Measurements from ENCODE around the gene HIVEP3.

- no peak for TF ChIP-seq NFIC (IDR thresholded peaks at IDR 0.05; ENCODE audit: borderline replicate concordance)
- TF ChIP-seq, protein P1, sequence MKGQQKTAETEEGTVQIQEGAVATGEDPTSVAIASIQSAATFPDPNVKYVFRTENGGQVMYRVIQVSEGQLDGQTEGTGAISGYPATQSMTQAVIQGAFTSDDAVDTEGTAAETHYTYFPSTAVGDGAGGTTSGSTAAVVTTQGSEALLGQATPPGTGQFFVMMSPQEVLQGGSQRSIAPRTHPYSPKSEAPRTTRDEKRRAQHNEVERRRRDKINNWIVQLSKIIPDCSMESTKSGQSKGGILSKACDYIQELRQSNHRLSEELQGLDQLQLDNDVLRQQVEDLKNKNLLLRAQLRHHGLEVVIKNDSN (IDR thresholded peaks at IDR 0.05; ENCODE audit: borderline replicate concordance, low read depth) = no peak
- no peak for TF ChIP-seq USF2 (IDR thresholded peaks at IDR 0.05; ENCODE audit: borderline replicate concordance, low read depth, low read length)
- TF ChIP-seq CTCF (IDR thresholded peaks at IDR 0.05) = no peak
- no peak for TF ChIP-seq TAF1 (IDR thresholded peaks at IDR 0.05; ENCODE audit: borderline replicate concordance, low read depth, low read length)
- TF ChIP-seq MEF2A (IDR thresholded peaks at IDR 0.05; ENCODE audit: borderline replicate concordance, low read depth) = no peak
- TF ChIP-seq EP300 (IDR thresholded peaks at IDR 0.05; ENCODE audit: borderline replicate concordance in 1 of 2, low read depth in 1 of 2, low read length in 1 of 2) = no peak
- TF ChIP-seq RFX5 (IDR thresholded peaks at IDR 0.05; ENCODE audit: low read length) = no peak
- TF ChIP-seq ZBTB33 (IDR thresholded peaks at IDR 0.05; ENCODE audit: borderline replicate concordance, low read depth) = no peak
Measured at GRCh38 chr1:41609166-41609883, 309.4 kb downstream of the HIVEP3 start.
